Lung (tissue), 12 donors: Measurements from ENCODE around the gene GNG12. TPM values are rescaled to one million over a fixed set of nuclear protein-coding genes. Genes with fewer than 3 reads are reported as not detected.

ENCODE experiments used
- ATAC-seq: fragments of 200-7000 bp; cut with Tn5 transposase; one replicate; pipeline ENCODE4 v1.9.1; 2020; ENCODE audit warnings: moderate number of reproducible peaks; ENCODE audit not compliant: insufficient read depth, low FRiP score
- DNase-seq, 3 donors: peaks; one replicate each; pipeline ENCODE4 v3.0.0-alpha.2; 2013 to 2017
- H3K27ac ChIP-seq, 2 donors: one replicate each; pipeline ENCODE4 v1.5.1; 2013; ENCODE audit warnings: mild to moderate bottlenecking in 2 of 2, moderate library complexity in 2 of 2, control low read depth in 1 of 2, inconsistent platforms in 1 of 2, low read depth in 1 of 2, low read length in 1 of 2
- H3K27me3 ChIP-seq, 3 donors: one replicate each; pipeline ENCODE4 v1.5.1; 2013; ENCODE audit warnings: low read length in 2 of 3; ENCODE audit not compliant: control insufficient read depth in 3 of 3, insufficient read depth in 3 of 3
- H3K36me3 ChIP-seq, 4 donors: one replicate each; pipeline ENCODE4 v1.5.1; 2013; ENCODE audit warnings: low read length in 4 of 4, mild to moderate bottlenecking in 1 of 4, moderate library complexity in 1 of 4; ENCODE audit not compliant: control insufficient read depth in 4 of 4, insufficient read depth in 4 of 4
- H3K4me1 ChIP-seq, 5 donors: one replicate each; pipeline ENCODE4 v1.5.1; 2013; ENCODE audit warnings: low read length in 5 of 5, mild to moderate bottlenecking in 2 of 5, moderate library complexity in 1 of 5; ENCODE audit not compliant: control insufficient read depth in 5 of 5, insufficient read depth in 5 of 5
- H3K4me3 ChIP-seq: one replicate; pipeline ENCODE4 v1.5.1; 2013; ENCODE audit warnings: mild to moderate bottlenecking, control low read depth, moderate library complexity
- H3K9ac ChIP-seq, 2 donors: one replicate each; pipeline ENCODE4 v1.5.1; 2013; ENCODE audit warnings: low read length in 2 of 2, control low read depth in 1 of 2; ENCODE audit not compliant: insufficient read depth in 1 of 2
- H3K9me3 ChIP-seq, 4 donors: one replicate each; pipeline ENCODE4 v1.5.1; 2013; ENCODE audit warnings: low read length in 3 of 4, mild to moderate bottlenecking in 1 of 4, moderate library complexity in 1 of 4; ENCODE audit not compliant: control insufficient read depth in 4 of 4, insufficient read depth in 3 of 4
- WGBS, 2 donors: extraction: QIAGEN DNeasy Blood & Tissue Kit; methylation state at CpG; one replicate each; pipeline ENCODE4 v1.1.7; 2013; 5-methylcytosine and 5-hydroxymethylcytosine counted together
- polyA plus RNA-seq, 2 donors: library from polyadenylated mRNA; stranded (reverse); fragments of 200-250 nt; gene quantifications; one replicate each; pipeline ENCODE4 v1.2.1, GENCODE V29; 2013
- total RNA-seq, 2 donors: library from RNA; depleted of rRNA in 1 of 2; stranded (reverse); fragments of >200 nt in 1 of 2; gene quantifications; one replicate each; pipeline ENCODE4 v1.2.1, GENCODE V29; 2014 to 2021
- TF ChIP-seq, protein P1 (sequence below): IDR thresholded peaks from 2 replicates; pipeline ENCODE4 v1.5.1; 2012; ENCODE audit warnings: mild to moderate bottlenecking; ENCODE audit errors: control extremely low read depth, extremely low read depth
- donor health status: control.
- donor health status: control.
- donor health status: Bipolar disorder and iron deficiency.
- donor health status: healthy.
- donor health status: DM: yes; HTN: yes; CAD: no.

The GNG12 gene
- total and polyA plus RNA-seq, 4 donors: 14.0 to 68.4 (median 32.1) TPM

DNA sequence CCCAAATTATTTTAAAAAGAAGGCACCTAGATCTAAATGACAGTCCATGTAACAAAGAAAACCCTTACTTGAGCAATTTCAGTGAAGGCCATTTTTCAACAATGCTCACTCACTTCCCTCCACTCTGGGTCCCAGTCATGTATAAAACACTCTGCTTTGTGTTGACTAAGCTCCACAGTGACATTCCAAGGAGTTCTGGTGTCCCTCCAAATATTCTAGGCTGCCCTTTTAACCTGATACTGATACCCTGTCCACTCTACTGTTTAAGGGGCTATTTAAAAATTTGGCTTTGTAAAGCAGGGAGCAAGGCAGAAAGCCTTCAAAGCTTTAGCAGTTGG, 73.6 kb downstream of the GNG12 start:
- ATAC-seq (no peak), DNase-seq (no peak)
- H3K27ac ChIP-seq: no peak overlapping the region
- H3K9me3 ChIP-seq: no peaks in the 10 kb centered on the region
- no peaks in the 10 kb centered on the region for H3K27me3 ChIP-seq
- H3K4me3 ChIP-seq: no peak overlapping the region
- H3K4me1 ChIP-seq: peaks cover 0 to 10% (median 4%) of the 10 kb centered on the region in 5 donors
- no peak overlapping the region for H3K9ac ChIP-seq
- TF ChIP-seq, protein P1, sequence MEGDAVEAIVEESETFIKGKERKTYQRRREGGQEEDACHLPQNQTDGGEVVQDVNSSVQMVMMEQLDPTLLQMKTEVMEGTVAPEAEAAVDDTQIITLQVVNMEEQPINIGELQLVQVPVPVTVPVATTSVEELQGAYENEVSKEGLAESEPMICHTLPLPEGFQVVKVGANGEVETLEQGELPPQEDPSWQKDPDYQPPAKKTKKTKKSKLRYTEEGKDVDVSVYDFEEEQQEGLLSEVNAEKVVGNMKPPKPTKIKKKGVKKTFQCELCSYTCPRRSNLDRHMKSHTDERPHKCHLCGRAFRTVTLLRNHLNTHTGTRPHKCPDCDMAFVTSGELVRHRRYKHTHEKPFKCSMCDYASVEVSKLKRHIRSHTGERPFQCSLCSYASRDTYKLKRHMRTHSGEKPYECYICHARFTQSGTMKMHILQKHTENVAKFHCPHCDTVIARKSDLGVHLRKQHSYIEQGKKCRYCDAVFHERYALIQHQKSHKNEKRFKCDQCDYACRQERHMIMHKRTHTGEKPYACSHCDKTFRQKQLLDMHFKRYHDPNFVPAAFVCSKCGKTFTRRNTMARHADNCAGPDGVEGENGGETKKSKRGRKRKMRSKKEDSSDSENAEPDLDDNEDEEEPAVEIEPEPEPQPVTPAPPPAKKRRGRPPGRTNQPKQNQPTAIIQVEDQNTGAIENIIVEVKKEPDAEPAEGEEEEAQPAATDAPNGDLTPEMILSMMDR: no peak
- H3K36me3 ChIP-seq: peaks cover 0 to 4% (median 0%) of the 10 kb centered on the region in 4 donors

DNA sequence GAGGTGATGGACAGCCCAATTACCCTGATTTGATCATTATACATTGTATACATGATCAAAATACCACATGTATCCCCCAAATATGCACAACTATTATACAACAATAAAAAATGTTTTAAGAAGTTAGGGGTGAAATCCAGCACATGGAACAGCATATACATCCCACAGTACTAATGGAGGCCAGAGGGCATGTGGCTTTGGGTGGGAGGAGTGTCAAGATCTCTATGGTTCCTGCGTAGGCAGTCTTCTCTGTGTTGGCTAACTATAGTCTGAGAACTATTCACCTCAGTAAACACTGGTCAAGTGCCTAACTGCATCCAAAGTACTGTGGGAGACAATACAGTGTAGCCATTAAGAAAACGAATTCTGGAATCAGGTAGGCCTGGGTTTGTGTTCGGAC, 74.2 kb downstream of the GNG12 start:
- Histone ChIP-seq H3K4me1 (peaks cover 0 to 15% (median 4%) of the 10 kb centered on the region in 5 donors), H3K4me3 (no peak overlapping the region), H3K27ac (no peak overlapping the region), H3K36me3 (no peaks in the 10 kb centered on the region), H3K27me3 (no peaks in the 10 kb centered on the region), H3K9ac (no peak overlapping the region), H3K9me3 (no peaks in the 10 kb centered on the region)
- DNase-seq: no peak
- WGBS, 2 donors: 79 to 95% methylated on average over 3 of the region's 3 CpGs
- ATAC-seq: peak; percentile 29
- TF ChIP-seq, protein P1: no peak

DNA sequence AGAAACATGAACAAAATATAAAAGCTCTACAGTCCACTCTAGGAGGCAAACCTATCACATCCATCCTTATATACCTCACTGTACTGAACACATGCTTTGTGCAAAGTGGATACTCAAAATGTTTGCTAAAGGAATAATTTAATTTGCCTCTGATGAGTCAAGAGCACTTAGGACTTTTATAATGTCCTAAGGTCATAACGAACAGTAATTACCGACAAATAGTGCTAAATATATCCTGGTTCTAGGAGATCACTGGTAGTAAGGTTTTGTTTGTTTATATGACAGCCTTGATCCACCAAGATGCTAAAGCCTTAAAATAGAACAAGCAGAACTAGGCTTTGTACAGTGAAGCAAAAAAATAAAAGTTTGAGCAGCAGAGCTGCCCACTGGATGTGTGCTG, 77.6 kb downstream of the GNG12 start:
- H3K4me1 ChIP-seq: peaks cover 0 to 20% (median 4%) of the 10 kb centered on the region in 5 donors
- H3K4me3 ChIP-seq: no peak overlapping the region
- WGBS, 2 donors: 65 to 66% methylated on average over 2 of the region's 2 CpGs
- no peak for DNase-seq
- no peak overlapping the region for H3K9ac ChIP-seq
- H3K9me3 ChIP-seq: no peaks in the 10 kb centered on the region
- no peaks in the 10 kb centered on the region for H3K36me3 ChIP-seq
- ATAC-seq: no peak
- TF ChIP-seq, protein P1: no peak
- no peaks in the 10 kb centered on the region for H3K27me3 ChIP-seq
- no peak overlapping the region for H3K27ac ChIP-seq

DNA sequence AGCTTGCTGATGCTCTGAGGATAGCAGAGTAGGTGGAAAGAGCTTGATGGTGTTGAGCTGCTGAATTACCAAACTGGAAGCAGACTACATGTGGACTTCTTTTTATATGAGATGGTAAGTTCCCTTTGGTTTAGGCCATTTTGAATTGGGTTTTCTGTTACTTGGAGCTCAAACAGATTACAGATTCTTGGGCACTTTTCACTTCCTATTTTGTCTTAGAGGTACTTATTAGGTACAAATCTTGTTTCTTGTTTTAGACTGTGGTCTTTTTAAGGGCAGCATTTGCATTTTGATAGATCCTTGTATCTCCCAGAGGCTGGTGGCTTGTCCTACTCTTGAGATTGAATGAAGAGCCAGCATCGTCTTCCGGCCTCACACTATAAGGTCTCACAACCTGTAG, 78.1 kb downstream of the GNG12 start:
- H3K36me3 ChIP-seq: no peaks in the 10 kb centered on the region
- TF ChIP-seq, protein P1: no peak
- ATAC-seq: no peak
- peaks cover 3 to 20% (median 4%) of the 10 kb centered on the region in 5 donors for H3K4me1 ChIP-seq
- no peaks in the 10 kb centered on the region for H3K9me3 ChIP-seq
- no peak overlapping the region for H3K9ac ChIP-seq
- no peaks in the 10 kb centered on the region for H3K27me3 ChIP-seq
- H3K27ac ChIP-seq: no peak overlapping the region
- 97% methylated on average over 2 of the region's 2 CpGs for WGBS, 2 donors
- H3K4me3 ChIP-seq: no peak overlapping the region
- DNase-seq: no peak
